Kidney glomerular epithelial cell (primary cell): Measurements from ENCODE around the gene DUSP21.
"Not testable (repeated sequence)": the region's sequence is repeated elsewhere in the genome, so short reads cannot be mapped to it uniquely, and the experiment has no call there.

Experiments
- DNase-seq: peaks from one replicate; lab custom pipeline; 2025; lab: John Stamatoyannopoulos, UW

DUSP21 gene

GRCh38 chrX:44876086-44876485 is 32.3 kb downstream of the DUSP21 start:
- DNase-seq, result no peak

- DNase-seq, result no peak
Observed at GRCh38 chrX:44876767-44877166, 32.9 kb downstream of the DUSP21 start.

DNA sequence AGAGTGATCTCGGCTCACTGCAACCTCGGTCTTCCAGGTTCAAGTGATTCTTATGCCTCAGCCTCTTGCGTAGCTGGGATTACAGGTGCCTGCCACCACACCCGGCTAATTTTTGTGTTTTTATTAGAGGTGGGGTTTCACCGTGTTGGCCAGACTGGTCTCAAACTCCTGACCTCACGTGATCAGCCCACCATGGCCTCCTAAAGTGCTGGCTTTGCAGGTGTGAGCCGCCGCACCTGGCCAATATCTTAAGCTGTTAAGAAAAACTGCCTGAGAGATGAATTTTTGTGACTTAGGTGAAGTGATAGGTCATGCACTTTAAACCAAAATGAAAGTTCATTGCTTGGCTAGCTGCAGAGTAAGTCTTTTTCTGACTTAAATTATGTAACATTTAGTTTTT is 35.0 kb downstream of the DUSP21 start:
- DNase-seq, result no peak

GRCh38 chrX:44881549-44881948 is 37.7 kb downstream of the DUSP21 start:
- no peak for DNase-seq

DNA sequence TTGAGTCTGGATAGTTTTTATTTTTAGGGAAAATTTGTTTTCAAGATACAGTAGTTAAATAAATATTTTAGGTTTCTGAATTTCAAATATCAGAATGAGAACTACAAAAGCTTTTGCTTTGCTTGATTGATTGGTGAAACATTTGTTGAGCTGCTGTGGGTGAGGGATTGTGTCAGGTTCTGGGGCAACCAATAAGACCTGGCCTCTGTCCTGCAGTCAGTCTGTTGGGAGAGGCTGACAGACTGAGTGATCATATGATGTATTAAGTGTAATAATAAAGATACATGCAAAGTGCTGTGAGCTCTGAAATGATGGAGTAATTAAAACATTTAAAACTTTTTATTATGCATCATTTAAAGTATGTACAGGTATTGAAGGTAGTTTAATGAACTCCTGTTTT is 38.8 kb downstream of the DUSP21 start:
- DNase-seq, result no peak

DNA sequence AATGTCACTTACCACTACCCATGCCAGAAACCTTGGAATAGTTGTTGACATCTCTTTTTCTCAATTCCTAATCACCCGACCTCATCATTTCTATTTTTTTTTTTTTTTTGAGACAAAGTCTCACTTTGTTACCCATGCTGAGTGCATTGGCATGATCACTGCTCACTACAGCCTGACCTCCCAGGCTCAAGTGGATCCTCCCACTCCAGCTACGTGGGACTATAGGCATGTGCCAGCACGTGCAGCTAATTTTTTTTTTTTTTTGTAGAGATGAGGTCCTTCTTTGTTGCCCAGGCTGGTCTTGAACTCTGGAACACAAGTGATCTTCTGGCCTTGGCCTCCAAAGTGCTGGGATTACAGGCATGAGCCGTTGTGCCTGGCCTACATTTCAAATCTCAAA is 41.1 kb downstream of the DUSP21 start:
- DNase-seq, result no peak

DNA sequence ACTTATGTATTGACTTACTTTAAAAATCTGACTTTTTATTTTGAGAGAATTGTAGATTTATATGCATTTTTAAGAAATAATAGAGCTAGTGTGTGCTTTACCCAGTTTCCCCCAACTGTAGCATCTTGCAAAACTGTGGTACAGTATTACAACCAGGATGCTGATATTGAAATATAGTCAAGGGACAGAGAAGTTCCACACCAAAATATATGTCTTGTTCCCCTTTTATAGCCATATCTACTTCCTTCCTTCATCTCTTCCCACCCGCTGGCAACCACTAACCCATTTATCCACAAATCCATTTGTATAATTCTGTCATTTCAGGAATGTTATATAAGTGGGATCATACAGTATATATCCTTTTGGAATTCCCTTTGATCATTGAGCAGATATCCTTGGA is 46.0 kb downstream of the DUSP21 start:
- no peak for DNase-seq

GRCh38 chrX:44890247-44890646 is 46.4 kb downstream of the DUSP21 start:
- no peak for DNase-seq

DNA sequence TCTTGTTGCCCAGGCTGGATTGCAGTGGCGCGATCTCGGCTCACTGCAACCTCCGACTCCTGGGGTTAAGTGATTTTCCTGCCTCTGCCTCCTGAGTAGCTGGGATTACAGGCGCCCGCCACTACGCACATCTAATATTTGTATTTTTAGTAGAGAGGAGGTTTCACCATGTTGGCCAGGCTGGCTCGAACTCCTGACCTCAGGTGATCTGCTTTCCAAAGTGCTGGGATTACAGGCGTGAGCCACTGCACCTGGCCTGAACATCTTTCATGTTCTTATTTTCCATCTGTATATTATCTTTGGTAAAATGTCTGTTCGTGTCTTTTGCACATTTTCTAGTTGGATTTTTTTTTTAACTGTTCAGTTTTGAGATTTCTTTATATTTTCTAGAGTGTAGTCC is 46.9 kb downstream of the DUSP21 start:
- DNase-seq, result not testable (repeated sequence)

GRCh38 chrX:44891642-44892041 is 47.8 kb downstream of the DUSP21 start:
- no peak for DNase-seq
